Mesothelial cell of epicardium (in vitro differentiated cells): Measurements from ENCODE around the gene TMEM245. TPM values are rescaled to one million over a fixed set of nuclear protein-coding genes. Genes with fewer than 3 reads are reported as not detected.

Experiments
- DNase-seq, 2 experiments: peaks; one replicate each; pipeline ENCODE4 v3.0.0; 2021; ENCODE audit warnings: low spot score in 2 of 2; ENCODE audit not compliant: unreplicated experiment in 2 of 2
- H3K27ac Mint-ChIP-seq: 2 replicates; pipeline ENCODE4 v1.8.0; 2021; ENCODE audit warnings: mixed read lengths
- H3K27me3 Mint-ChIP-seq: 2 replicates; pipeline ENCODE4 v1.8.0; 2021; ENCODE audit warnings: low read depth, mixed read lengths
- H3K36me3 Mint-ChIP-seq: 2 replicates; pipeline ENCODE4 v1.8.0; 2021; ENCODE audit warnings: mixed read lengths
- H3K4me1 Mint-ChIP-seq: 2 replicates; pipeline ENCODE4 v1.8.0; 2021; ENCODE audit warnings: mixed read lengths
- H3K4me3 Mint-ChIP-seq: 2 replicates; pipeline ENCODE4 v1.8.0; 2021; ENCODE audit warnings: mild to moderate bottlenecking, moderate library complexity, mixed read lengths
- H3K9me3 Mint-ChIP-seq: 2 replicates; pipeline ENCODE4 v1.8.0; 2021; ENCODE audit warnings: mixed read lengths
- CTCF ChIP-seq: fragments of 200-600 bp; sonication (generic); IDR thresholded peaks from one replicate; pipeline ENCODE4 v1.5.0; 2021; ENCODE audit warnings: antibody characterized with exemption; ENCODE audit not compliant: unreplicated experiment
- total RNA-seq: library from RNA; stranded (reverse); gene quantifications from 3 replicates; pipeline ENCODE4 v1.2.1, GENCODE V29; 2021

The TMEM245 gene
- total RNA-seq, 1 donor from 2014 or later: 73.0 TPM

DNA sequence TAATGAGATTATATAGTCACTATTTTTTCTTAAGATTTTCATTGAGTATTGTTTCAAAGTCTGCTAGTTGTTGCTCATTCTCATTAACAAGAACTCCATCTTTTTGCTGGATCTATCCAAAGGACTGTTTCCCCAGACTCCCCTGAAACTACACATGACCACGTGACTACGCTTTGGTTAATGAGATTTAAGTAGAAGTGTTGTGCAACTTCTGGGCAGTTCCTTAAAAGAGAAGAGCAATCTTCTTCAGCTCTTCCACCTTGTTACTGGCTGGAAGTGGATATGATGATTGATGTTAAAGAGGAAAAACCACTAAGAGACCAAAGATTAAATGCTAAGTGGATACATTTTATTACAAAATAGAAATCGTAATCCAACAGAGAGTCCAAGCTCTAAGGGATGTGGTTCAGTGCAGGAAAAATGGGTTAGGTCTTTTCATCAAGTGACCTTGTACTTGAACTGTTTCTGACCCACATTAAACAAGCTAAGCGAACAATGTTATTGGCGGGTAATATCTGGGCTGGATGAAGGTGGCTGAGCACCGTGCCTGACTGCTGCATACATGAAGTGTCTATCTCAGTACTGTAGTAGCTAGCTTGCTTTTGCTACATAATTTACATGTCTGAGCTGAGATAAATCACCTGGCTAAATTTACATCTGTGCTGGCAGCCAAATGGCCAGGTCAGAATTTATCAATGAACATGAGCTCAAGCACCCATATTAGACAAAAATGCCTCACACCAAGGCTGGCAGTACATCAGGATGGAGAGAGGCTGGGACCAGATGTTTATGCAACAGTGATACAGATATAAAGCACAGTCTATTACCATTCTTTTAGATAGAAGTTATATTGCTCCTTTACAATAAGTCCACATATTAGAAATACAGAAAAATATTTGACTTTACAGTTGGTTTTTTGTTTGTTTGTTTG, 98.9 kb downstream of the TMEM245 start:
- no peaks in the 10 kb centered on the region for H3K9me3 Mint-ChIP-seq
- no peak for DNase-seq
- H3K27ac Mint-ChIP-seq: peak overlapping the region; percentile 12
- no peak overlapping the region for H3K4me3 Mint-ChIP-seq
- peaks cover 11% of the 10 kb centered on the region for H3K4me1 Mint-ChIP-seq
- H3K27me3 Mint-ChIP-seq: no peaks in the 10 kb centered on the region
- TF ChIP-seq CTCF: no peak
- H3K36me3 Mint-ChIP-seq: peaks cover 12% of the 10 kb centered on the region

DNA sequence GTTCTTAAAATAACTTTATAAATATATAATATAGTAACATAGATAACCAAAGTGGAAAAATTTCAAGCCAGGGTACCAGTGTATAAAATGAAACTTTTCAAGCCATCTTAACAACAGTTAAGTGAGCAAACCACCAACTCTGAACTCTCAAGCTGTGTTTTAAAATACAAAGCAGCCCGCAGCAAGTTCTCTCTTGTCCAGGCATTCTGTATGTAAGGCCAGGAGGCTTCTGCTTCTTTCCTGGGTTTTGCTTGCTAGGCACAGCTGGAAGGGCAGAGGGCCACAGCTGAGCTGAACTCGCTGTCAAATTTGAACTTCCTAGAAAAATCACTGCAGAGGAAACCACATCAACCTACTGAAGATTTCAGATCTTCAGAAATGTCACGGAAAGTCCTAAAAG, 99.6 kb downstream of the TMEM245 start:
- no peak for DNase-seq
- Mint-ChIP-seq H3K4me1 (peaks cover 7% of the 10 kb centered on the region), H3K36me3 (peaks cover 12% of the 10 kb centered on the region), H3K27me3 (no peaks in the 10 kb centered on the region), H3K27ac (no peak overlapping the region), H3K4me3 (no peak overlapping the region), H3K9me3 (no peaks in the 10 kb centered on the region)
- TF ChIP-seq CTCF: no peak

GRCh38 chr9:109019420-109019819, 100.3 kb downstream of the TMEM245 start:
- no peak for TF ChIP-seq CTCF
- Mint-ChIP-seq H3K4me3 (no peak overlapping the region), H3K9me3 (no peaks in the 10 kb centered on the region), H3K4me1 (peaks cover 12% of the 10 kb centered on the region), H3K27ac (no peak overlapping the region), H3K36me3 (peaks cover 12% of the 10 kb centered on the region), H3K27me3 (no peaks in the 10 kb centered on the region)
- no peak for DNase-seq

GRCh38 chr9:109017493-109017892, 102.3 kb downstream of the TMEM245 start:
- TF ChIP-seq CTCF: no peak
- no peak for DNase-seq
- no peak overlapping the region for H3K4me3 Mint-ChIP-seq
- H3K36me3 Mint-ChIP-seq: peaks cover 8% of the 10 kb centered on the region
- H3K9me3 Mint-ChIP-seq: no peaks in the 10 kb centered on the region
- H3K27me3 Mint-ChIP-seq: no peaks in the 10 kb centered on the region
- peaks cover 17% of the 10 kb centered on the region for H3K4me1 Mint-ChIP-seq
- no peak overlapping the region for H3K27ac Mint-ChIP-seq

DNA sequence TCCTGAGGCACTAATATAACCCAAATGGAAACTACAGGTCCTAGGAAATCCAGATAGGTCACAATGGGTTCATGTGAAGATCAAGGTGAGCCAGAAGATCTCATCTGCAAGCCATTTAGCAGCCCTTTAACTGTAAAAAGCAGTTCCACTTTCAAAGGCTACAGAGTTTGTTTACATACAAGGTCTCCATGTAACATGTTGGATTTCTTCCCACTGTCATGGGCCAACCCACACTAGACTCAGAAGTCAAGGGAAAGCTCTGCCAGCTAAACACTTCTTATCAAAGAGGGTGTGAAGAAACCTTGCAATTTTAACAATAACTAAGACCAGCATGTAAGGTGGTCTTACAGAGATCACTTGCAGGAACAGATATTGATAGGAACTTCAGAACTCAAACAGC, 102.7 kb downstream of the TMEM245 start:
- no peaks in the 10 kb centered on the region for H3K9me3 Mint-ChIP-seq
- no peak overlapping the region for H3K4me3 Mint-ChIP-seq
- H3K27me3 Mint-ChIP-seq: no peaks in the 10 kb centered on the region
- no peak overlapping the region for H3K27ac Mint-ChIP-seq
- H3K36me3 Mint-ChIP-seq: peaks cover 8% of the 10 kb centered on the region
- no peak for TF ChIP-seq CTCF
- no peak for DNase-seq
- peaks cover 19% of the 10 kb centered on the region for H3K4me1 Mint-ChIP-seq
